ENCODE data around the gene BRD2. TPM values are rescaled to one million over a fixed set of nuclear protein-coding genes. Genes with fewer than 3 reads are reported as not detected.

BRD2 gene
- total and polyA plus RNA-seq, 9 of the 15 experiments (the other 6 are each of a cell fraction or from before 2014, with no cell fraction given), result 19.0 to 252 (median 181) TPM

- no peak for TF ChIP-seq ETV5 (CRISPR knock-in tag; IDR thresholded peaks at IDR 0.05; ENCODE audit: low read depth)
- no peak for TF ChIP-seq ZBTB33 (CRISPR knock-in tag; IDR thresholded peaks at IDR 0.05)
- TF ChIP-seq KLF1 (tag; IDR thresholded peaks at IDR 0.05), result no peak
- TF ChIP-seq DDX20 (tag; IDR thresholded peaks at IDR 0.05; ENCODE audit: low read depth), result no peak
- no peak for TF ChIP-seq BRF1 (IDR thresholded peaks at IDR 0.05; ENCODE audit: borderline replicate concordance, extremely low read depth, insufficient read length)
- TF ChIP-seq CBFB (CRISPR knock-in tag; IDR thresholded peaks at IDR 0.05), result no peak
- TF ChIP-seq MCM3 (IDR thresholded peaks at IDR 0.05), result peak; percentile 26; the same call in 1 of the 2 replicates
- 0 out of 2 replicates have a peak, but pooled peaks have one; percentile 26 for TF ChIP-seq THRB (CRISPR knock-in tag; conservative IDR thresholded peaks at IDR 0.05)
- TF ChIP-seq PTTG1 (tag; IDR thresholded peaks at IDR 0.05; ENCODE audit: low read depth), result no peak
- no peak for TF ChIP-seq CEBPG (CRISPR knock-in tag; IDR thresholded peaks at IDR 0.05)
- TF ChIP-seq CEBPG (tag; conservative IDR thresholded peaks at IDR 0.05 in 1 of 2, IDR thresholded peaks at IDR 0.05 in 1 of 2), result no peak
- TF ChIP-seq PHF8 (IDR thresholded peaks at IDR 0.05; ENCODE audit: borderline replicate concordance, low read length), result no peak
- TF ChIP-seq ARHGAP35 (IDR thresholded peaks at IDR 0.05; ENCODE audit: partially characterized antibody), result no peak
- no peak for TF ChIP-seq ZNF583 (CRISPR knock-in tag; IDR thresholded peaks at IDR 0.05)
- TF ChIP-seq HBP1 (CRISPR knock-in tag; IDR thresholded peaks at IDR 0.05), result peak; percentile 50; the same call in 1 of the 2 replicates
- TF ChIP-seq ESRRA (IDR thresholded peaks at IDR 0.05; ENCODE audit: borderline replicate concordance, low read depth), result no peak
- no peak for TF ChIP-seq NBN (IDR thresholded peaks at IDR 0.05; ENCODE audit: low read depth)
- TF ChIP-seq PATZ1 (CRISPR knock-in tag; IDR thresholded peaks at IDR 0.05; ENCODE audit: borderline replicate concordance), result no peak
- no peak for TF ChIP-seq JUN (IDR thresholded peaks at IDR 0.05; ENCODE audit: borderline replicate concordance, low read depth, low read length)
- no peak for TF ChIP-seq JUN (CRISPR knock-in tag; IDR thresholded peaks at IDR 0.05; ENCODE audit: borderline replicate concordance)
- no peak for TF ChIP-seq COPS2 (conservative IDR thresholded peaks at IDR 0.05)
- no peak for TF ChIP-seq HNRNPH1 (optimal IDR thresholded peaks at IDR 0.05; ENCODE audit: low read depth, low read length)
Measured at GRCh38 chr6:32932132-32932868, 36.1 kb upstream of the BRD2 start (continued).

Data from K562 (cell line).